CD4-positive, alpha-beta T cell treated with Interleukin-4 for 1 hour (primary cell): ENCODE results near the gene UQCR11.
A peak's percentile ranks its signal among the peaks of the same experiment; 100 is the strongest.
"Not testable (repeated sequence)": the region's sequence is repeated elsewhere in the genome, so short reads cannot be mapped to it uniquely, and the experiment has no call there.

Source experiments
- DNase-seq, 2 donors: peaks; one replicate each; pipeline ENCODE4 v3.0.0-alpha.2; 2020 to 2022

UQCR11 gene

DNA sequence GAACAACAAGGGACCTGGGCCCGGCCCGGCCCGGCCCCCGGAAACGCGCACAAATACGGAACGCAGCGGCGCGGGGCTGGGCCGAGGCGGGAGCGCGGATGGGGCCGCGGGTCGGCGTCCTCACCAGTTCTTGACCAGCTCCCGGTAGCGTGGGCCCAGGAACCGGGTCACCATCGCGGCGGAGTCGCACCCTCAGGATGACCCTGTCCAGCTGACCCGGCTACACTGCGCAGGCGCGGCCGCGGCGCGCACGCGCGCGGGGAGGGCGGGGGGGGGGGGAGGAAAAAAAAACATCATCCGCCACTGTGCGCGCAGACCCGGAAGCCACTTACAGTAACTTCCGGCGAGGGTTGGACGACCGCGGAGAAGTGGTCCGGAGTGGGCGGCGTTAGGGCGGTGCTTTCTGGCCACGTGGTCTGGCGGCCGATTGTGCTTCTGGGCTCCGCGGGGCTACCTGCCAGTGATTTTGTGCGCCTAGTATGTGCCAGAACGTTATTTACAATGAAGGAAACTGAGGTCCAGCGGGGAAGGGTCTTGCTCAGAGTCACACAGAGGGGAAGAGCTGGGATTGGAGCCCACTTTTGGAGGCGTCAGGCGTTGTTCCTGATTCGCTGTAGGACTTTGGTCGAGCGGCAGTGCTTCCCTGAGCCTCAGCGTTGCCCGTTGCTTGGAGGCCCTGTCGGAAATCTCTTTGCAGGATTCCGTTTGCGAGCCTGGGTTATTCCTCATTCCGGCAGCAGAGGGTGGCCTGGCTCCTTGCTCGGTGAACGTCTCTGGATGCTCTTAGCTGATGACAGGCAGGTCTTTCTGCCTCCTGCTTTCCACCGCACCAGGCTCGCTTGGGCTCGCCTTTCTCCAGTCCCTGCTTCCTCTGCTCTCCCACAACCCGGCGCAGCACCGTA is at the start of gene UQCR11:
TSS of gene UQCR11 (minus strand) at position 227 of the 902 bp plus-strand sequence. CDS start at position 174, 53 bp downstream.
- peak; percentile 94 for DNase-seq

- no peak for DNase-seq
These were observed 49.0 kb upstream of the UQCR11 start for GRCh38 chr19:1654178-1654792.

GRCh38 chr19:1653300-1653628 is 48.0 kb upstream of the UQCR11 start:
- no peak for DNase-seq

DNA sequence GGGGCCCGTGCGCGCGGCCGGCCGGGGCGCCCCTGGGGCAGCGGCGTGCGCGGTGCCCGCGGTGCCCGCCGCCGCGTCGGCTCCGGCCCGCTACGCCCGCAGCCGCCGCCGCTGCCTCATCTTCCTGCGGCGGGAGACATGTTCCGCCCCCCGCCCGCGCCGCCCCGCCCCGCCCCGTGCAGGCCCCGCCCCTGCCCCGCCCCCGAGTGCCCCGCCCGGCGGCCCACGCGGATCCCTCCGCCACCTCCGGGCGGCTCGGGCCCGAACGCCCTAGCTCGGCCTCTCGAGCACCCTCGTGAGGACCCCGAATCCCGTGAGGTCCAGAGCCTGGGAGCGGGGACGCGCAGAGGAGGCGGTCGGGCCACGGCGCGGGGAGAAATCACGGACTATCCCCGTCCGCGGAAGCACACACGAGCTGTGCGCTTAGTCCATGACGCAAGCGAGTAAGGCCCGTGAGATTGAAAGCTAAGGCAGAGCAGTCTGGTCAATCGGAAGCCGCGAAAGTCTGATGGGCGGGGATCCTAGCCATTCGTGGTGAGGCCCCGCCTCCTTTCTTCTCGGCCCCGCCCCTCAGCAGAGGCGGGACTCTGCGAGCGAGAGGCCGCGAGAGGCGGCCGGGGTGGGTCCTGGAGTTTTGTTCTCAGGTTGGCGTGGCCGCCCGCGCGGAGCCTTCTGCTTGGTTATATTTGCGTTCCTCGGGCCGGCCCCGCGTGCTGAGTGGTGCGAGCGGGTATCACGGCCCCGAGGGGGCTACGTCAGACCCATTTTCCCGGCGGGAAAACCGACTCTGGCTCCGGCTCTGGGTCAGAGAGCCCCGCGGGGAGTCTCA is 47.4 kb upstream of the UQCR11 start, which contains the start of gene TCF3:
TSS of gene TCF3 (minus strand) at position 145 of the 829 bp plus-strand sequence. CDS start 2,367 bp downstream, outside the sequence.
- DNase-seq: peak; percentile 99

- peak in 1 of 2 donors; percentile 42 for DNase-seq
These were observed 46.5 kb upstream of the UQCR11 start for GRCh38 chr19:1651568-1652291.

- DNase-seq: peak; percentile 77 to 85
These were observed 45.6 kb upstream of the UQCR11 start for GRCh38 chr19:1650650-1651567.

- no peak for DNase-seq
These were observed 44.7 kb upstream of the UQCR11 start for GRCh38 chr19:1649706-1650649.

DNA sequence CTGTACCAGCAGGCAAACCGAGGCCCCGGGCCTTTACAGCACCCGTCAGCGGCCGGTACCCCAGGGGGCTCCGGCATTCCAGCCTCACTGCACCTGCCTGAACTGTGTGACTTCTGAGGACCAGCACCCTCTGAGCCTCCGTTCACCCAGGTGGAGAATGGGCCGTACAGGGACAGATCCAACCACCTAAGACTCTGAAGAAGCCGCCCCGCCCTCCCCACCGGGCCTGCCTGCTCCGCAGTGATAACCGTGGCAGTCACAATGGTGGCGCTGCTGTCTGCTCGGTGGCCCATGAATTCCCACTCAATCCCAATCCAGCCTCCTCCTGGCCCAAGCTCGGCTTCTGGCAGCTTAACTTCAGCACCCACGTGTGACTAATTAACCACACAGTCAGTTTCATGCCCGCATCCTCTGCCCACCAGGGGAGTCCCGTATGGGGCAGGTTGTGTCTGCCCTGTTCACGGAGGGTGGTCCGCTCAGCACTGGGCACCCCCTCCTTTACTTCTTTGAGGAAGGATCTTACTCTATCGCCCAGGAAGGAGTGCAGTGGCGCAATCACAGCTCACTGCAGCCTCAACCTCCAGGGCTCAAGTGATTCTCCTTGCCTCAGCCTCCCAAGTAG is 43.8 kb upstream of the UQCR11 start:
- no peak for DNase-seq

GRCh38 chr19:1648459-1648849 is 43.2 kb upstream of the UQCR11 start:
- DNase-seq: no peak

DNA sequence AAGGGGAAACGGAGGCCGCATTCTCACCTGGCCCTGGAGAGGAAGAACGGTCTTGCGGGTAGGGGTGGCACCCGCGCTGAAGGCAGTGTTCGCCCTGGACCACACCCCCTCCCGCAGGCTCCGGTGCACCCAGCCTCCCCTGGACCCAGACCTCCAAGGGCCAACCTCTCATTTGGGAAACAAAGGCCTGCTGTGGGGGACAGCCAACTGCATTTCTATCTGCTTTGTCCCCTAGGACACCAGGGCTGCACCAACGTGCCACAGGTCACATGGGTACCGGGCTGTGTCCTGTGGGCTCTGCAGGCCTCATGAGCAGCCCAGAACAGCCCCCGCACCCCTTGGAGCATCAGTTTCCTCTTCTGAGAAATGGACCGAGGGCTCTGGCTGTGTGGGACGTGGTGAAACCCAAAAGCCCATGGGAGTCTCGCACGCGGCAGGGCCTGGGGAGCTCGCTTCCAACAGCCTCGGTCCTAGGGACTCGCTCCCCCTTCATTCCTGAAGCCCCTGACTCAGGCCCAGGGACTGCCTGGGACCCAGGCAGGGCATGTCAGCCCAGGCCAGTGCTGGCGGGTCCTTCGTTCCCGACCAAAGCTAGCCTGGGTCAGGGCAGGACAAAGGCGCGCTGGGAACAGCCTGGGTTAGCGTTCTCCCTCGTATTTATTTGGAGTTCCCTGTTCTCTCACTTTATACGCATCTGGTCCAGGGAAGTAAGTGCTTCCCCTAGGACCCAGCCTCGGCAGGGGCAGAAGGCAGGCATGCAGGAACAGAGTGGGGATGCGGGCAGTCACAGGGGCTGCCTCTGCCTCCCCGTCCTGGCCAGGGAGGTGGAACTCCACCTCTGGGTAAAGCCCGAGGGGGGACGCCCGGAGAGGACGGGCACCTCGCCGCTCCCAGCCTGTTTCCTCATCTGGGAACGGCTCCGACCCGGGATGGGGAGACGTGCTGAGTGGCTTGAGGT is 42.5 kb upstream of the UQCR11 start:
- no peak for DNase-seq

GRCh38 chr19:1646659-1647453 is 41.6 kb upstream of the UQCR11 start:
- no peak for DNase-seq

GRCh38 chr19:1646149-1646548 is 40.9 kb upstream of the UQCR11 start:
- DNase-seq: no peak

GRCh38 chr19:1645299-1645698 is 40.0 kb upstream of the UQCR11 start:
- no peak for DNase-seq

DNA sequence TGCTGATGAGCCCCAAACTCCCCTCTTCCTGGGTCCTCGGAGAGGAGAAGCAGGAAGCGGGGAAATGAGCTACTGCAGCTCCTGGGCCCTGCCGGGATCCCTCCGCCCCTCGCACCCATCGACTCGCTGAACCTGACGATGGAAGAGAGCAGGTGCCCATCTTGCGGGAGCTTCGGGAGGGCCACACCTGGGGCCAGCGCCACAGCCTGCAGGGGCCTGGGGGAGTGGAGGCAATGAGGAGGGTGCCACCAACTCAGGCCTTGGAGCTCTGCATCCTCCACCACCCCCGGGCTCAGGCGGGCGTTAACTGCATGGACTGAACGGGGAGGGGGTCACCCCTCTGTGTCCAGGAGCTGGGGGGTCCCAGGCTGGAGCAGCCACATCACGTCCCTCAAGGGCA is 38.8 kb upstream of the UQCR11 start:
- no peak for DNase-seq

DNA sequence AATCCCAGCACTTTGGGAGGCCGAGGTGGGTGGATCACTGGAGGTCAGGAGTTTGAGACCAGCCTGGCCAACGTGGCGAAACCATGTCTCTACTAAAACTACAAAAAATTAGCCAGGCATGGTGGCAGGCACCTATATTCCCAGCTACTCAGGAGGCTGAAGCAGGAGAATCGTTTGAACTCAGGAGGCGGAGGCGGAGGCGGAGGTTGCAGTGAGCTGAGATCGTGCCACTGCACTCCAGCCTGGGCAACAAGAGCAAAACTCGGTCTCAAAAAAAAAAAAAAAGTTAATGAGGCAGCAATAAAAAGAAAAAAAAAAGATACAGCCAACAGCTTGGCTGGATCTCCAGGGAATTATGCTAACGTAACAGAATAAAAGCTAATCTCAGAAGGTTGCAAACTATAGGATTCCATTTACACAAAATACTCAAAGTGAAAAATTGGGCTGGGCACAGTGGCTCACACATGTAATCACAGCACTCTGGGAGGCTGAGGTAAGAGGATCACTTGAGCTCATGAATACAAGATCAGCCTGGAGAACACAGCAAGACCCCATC is 35.7 kb upstream of the UQCR11 start:
- DNase-seq: not testable (repeated sequence)

GRCh38 chr19:1636325-1637236 is 31.3 kb upstream of the UQCR11 start:
- DNase-seq: no peak
